ENCODE measurements around the gene SLC28A3. TPM values are rescaled to one million over a fixed set of nuclear protein-coding genes. Genes with fewer than 3 reads are reported as not detected.

The SLC28A3 gene
- total and polyA plus RNA-seq, 2 experiments from 2014 or later = not detected

GRCh38 chr9:84366683-84367082 lies 26.1 kb upstream of the SLC28A3 start:
- Histone ChIP-seq H3K27ac (ENCODE audit: low read depth) (no peak overlapping the region), H3K36me3 (ENCODE audit: insufficient read depth) (no peaks in the 10 kb centered on the region), H3K9me2 (ENCODE audit: insufficient read depth) (no peaks in the 10 kb centered on the region), H4K20me1 (replicated peaks; ENCODE audit: insufficient read depth) (no peaks in the 10 kb centered on the region), H3K27me3 (ENCODE audit: insufficient read depth) (no peaks in the 10 kb centered on the region), H2AFZ (no peak overlapping the region), H3K4me2 (no peak overlapping the region), H3F3A (replicated peaks; ENCODE audit: low read depth) (no peaks in the 10 kb centered on the region), H3K4me1 (ENCODE audit: insufficient read depth) (no peaks in the 10 kb centered on the region), H3K79me2 (replicated peaks; ENCODE audit: insufficient read depth) (no peaks in the 10 kb centered on the region), H3K4me3 (no peak overlapping the region)
- DNase-seq (ENCODE audit: low spot score) = no peak
- TF ChIP-seq ZNF462 (CRISPR knock-in tag; IDR thresholded peaks at IDR 0.05) (no peak), CTCF (conservative IDR thresholded peaks at IDR 0.05; ENCODE audit: low read depth in 2 of 2) (no peak), EZH2phosphoT487 (IDR thresholded peaks at IDR 0.05; ENCODE audit: unreplicated experiment) (no peak), ZNF114 (CRISPR knock-in tag; IDR thresholded peaks at IDR 0.05) (no peak), POLR2AphosphoS5 (IDR thresholded peaks at IDR 0.05; ENCODE audit: low read depth) (no peak), STAT1 (IDR thresholded peaks at IDR 0.05; ENCODE audit: unreplicated experiment) (no peak), ZNF331 (CRISPR knock-in tag; IDR thresholded peaks at IDR 0.05; ENCODE audit: low read depth) (no peak), NANOG (IDR thresholded peaks at IDR 0.05; ENCODE audit: borderline replicate concordance) (no peak), REST (IDR thresholded peaks at IDR 0.05; ENCODE audit: unreplicated experiment) (no peak), EZH2 (IDR thresholded peaks at IDR 0.05; ENCODE audit: low read depth, unreplicated experiment) (no peak), CREB1 (CRISPR knock-in tag; IDR thresholded peaks at IDR 0.05; ENCODE audit: low read depth) (no peak), JUNB (IDR thresholded peaks at IDR 0.05; ENCODE audit: unreplicated experiment) (no peak)
- TF ChIP-seq, protein P1, sequence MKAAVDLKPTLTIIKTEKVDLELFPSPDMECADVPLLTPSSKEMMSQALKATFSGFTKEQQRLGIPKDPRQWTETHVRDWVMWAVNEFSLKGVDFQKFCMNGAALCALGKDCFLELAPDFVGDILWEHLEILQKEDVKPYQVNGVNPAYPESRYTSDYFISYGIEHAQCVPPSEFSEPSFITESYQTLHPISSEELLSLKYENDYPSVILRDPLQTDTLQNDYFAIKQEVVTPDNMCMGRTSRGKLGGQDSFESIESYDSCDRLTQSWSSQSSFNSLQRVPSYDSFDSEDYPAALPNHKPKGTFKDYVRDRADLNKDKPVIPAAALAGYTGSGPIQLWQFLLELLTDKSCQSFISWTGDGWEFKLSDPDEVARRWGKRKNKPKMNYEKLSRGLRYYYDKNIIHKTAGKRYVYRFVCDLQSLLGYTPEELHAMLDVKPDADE (IDR thresholded peaks at IDR 0.05) = no peak
- Mint-ChIP-seq H3K4me3 (no peak overlapping the region), H3K27ac (no peak overlapping the region), H3K9me3 (no peaks in the 10 kb centered on the region), H3K36me3 (ENCODE audit: low read depth) (no peaks in the 10 kb centered on the region), H3K4me1 (peaks cover 5% of the 10 kb centered on the region; the same call in 2 of the 3 replicates), H3K27me3 (ENCODE audit: insufficient read depth, low read depth, poor library complexity) (peaks cover 13% of the 10 kb centered on the region)
- no peak for ATAC-seq

All from GM23338 (cell line).